ENCODE data around the gene PTDSS2.
A peak's percentile ranks its signal among the peaks of the same experiment; 100 is the strongest.
"Not testable (repeated sequence)": the region's sequence is repeated elsewhere in the genome, so short reads cannot be mapped to it uniquely, and the experiment has no call there.

Gene PTDSS2

DNA sequence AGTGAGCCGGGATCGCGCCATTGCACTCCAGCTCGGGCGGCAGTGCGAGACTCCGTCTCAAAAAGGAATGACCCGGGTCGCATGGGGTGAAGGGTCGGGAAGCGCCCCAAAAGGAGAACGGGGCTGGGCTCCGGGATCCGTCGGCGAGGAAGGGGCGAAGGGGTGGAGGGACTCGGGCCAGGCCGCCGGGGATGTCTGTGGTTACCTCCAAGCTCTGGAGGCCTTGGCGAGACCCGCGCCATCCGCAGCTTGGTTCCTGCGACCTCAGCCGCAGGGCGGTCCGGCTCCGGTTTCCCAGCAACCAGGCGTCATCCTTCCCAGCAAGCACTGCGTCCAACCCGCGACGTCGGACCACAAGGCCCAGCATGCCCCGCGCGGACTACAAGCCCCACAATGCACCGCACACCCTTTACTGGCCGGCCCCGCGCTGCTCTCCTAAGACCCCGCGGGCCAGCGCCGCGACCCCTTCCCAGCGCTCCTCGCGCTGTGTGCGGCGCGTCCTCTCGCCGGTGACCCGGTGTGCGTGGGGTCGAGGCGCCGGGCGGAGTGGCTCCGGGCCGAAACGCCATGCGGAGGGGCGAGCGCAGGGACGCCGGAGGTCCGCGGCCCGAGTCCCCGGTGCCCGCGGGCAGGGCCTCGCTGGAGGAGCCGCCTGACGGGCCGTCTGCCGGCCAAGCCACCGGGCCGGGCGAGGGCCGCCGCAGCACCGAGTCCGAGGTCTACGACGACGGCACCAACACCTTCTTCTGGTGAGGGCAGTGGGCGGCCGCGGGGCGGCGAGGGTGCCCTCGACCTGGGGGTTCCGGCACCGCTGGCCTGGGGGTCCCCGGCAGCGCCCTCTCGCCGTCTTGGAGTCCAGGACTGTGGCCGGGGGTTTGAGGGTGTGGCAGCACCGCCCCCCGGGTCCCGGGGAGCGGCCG is at the start of gene PTDSS2:
TSS of gene PTDSS2 (plus strand) at position 391 of the 920 bp plus-strand sequence. CDS start at position 568, 177 bp downstream.
- DNase-seq, result peak; percentile 92

DNA sequence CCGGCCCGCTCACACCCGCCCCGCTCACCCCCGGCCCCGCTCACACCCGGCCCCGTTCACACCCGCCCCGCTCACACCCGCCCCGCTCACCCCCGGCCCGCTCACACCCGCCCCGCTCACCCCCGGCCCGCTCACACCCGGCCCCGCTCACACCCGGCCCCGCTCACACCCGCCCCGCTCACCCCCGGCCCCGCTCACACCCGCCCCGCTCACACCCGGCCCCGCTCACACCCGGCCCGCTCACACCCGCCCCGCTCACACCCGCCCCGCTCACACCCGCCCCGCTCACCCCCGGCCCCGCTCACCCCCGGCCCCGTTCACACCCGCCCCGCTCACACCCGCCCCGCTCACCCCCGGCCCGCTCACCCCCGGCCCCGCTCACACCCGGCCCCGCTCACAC is 48.9 kb upstream of the PTDSS2 start:
- not testable (repeated sequence) for DNase-seq

DNA sequence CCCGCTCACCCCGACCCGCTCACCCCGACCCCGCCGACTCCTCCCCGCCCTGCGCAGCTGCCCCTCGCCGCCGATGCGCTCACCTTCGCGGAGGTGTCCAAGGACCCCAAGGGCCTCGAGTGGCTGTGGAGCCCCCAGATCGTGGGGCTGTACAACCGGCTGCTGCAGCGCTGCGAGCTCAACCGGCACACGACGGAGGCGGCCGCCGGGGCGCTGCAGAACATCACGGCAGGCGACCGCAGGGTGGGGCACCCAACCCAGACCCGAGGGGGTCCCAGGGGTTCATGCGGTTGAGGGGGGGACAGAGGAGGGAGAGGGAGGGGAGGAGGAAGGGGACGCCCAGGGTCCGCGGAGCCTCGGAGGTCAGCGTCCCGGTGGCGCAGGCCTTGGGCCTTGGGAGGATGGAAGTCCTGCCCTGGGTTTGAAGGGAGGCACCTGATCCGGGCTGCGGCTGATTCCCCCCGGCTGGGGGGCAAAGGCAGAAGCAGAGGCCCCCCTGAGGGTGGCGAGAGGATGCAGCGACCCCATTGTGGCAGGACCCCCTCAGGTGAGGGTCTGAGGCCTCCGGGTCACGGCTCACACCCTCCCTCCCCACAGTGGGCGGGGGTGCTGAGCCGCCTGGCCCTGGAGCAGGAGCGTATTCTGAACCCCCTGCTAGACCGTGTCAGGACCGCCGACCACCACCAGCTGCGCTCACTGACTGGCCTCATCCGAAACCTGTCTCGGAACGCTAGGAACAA is 46.9 kb upstream of the PTDSS2 start:
- no peak for DNase-seq

DNA sequence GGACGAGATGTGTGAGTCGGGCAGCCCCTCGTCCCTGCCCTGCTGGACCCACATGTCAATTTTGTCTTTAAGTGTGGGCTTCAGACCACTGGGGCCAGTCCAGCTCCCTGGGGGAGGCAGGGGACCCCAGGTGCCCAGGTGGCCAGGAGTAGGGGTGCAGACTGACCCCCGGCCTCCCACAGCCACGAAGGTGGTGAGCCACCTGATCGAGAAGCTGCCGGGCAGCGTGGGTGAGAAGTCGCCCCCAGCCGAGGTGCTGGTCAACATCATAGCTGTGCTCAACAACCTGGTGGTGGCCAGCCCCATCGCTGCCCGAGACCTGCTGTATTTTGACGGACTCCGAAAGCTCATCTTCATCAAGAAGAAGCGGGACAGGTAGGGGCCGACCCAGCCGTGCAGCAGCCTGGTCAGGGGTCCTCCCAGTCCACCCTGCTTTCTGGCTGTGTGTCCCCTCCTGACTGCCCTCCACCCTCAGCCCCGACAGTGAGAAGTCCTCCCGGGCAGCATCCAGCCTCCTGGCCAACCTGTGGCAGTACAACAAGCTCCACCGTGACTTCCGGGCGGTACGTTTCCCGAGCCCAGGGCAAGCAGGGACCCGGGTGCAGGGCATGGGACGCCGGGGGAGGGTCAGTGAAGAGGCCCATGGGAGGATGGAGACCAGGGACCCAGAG is 46.2 kb upstream of the PTDSS2 start:
- no peak for DNase-seq

DNA sequence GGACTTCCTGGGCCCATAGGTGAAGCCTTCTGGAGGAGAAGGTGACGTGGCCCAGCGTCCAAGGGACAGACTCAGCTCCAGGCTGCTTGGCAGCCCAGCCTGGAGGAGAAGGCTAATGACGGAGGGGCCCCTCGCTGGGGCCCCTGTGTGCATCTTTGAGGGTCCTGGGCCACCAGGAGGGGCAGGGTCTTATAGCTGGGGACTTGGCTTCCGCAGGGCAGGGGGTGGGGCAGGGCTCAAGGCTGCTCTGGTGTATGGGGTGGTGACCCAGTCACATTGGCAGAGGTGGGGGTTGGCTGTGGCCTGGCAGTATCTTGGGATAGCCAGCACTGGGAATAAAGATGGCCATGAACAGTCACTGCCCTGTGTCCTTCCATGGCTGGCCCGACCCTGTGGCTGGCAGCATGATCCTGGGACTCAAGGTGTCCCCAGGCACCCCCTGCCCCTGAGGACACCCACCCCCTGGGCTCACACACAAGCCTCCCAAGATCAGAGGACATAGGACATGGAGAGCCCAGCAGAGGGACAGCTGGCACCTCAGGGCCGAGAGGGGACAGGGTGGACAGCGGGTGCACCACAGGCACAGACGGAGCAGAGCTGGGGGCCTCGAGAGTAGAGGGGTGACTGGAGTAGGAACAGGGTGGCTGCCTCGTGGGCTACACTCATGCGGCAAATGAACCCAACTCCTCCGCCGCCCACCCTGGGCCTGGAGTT is 45.4 kb upstream of the PTDSS2 start:
- no peak for DNase-seq

DNA sequence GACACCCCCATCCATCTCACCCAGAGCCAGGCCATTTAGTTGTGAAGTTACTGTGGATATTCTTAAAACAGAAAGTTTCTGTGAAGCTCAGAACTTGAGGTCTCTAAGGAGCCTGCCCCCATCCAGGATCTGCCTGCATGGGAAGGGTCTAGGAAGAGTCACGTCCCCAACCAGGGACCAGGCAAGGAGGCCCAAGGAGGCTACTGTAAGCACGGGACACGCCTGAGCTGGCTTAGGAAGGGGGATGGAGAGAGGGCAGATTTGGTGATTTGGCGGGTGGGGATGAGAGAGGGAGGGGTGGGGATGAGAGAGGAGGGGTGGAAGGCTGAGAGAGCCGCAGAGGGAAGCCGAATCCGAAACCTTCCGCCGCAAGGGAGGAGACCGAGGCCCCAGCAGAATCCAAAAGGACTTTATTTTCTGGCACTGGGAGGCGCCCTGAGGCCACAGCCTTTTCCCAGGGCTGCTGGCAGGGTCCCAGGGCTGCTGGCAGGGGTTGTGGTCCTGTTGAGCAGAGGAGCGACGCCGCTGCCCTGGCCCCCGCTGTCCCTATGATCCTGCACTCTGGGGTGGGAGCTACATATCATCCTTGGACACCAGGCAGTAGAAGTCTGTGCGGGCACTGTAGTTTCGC is 44.6 kb upstream of the PTDSS2 start:
- DNase-seq, result no peak

DNA sequence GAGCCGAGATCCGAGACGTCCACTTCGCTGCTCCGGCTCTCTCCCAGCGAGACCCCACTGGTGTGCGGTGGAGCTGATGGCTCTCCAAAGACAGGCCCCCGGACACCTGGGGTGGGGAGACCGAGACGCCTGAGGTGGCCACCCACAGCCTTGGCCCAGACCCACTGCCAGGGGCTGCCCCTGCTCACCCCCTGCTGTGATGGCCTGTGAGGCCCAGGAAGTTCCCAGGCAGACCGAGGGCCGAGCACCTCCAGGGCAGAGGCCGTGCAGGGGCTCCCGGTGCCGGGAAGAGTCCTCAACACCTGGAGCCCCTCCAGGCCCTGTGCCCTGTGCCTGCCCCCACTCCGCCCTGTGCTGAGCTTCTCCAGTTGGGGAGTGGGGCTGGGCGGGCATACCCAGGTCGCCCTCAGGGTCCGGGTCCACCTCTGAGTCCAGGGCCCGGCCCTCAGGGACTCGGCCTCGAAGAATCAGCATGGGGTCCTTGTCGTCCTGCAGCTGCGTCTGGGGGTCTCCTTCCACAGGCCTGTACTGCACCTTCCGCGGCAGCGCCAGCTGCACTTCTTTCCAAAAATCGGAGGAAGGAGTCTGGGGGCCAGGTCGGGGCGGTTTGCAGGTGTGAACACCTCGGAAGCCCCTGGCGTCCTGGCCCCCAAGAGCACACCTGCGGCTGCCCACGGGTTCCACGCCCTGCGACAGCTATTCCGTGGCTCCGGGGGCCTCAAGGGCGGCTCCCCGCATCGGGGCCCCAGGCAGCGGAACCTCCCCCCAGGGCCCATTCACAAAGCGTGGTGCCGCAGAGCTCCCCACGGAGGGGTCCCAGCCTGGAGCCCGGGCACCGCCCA is 43.9 kb upstream of the PTDSS2 start:
- no peak for DNase-seq

DNA sequence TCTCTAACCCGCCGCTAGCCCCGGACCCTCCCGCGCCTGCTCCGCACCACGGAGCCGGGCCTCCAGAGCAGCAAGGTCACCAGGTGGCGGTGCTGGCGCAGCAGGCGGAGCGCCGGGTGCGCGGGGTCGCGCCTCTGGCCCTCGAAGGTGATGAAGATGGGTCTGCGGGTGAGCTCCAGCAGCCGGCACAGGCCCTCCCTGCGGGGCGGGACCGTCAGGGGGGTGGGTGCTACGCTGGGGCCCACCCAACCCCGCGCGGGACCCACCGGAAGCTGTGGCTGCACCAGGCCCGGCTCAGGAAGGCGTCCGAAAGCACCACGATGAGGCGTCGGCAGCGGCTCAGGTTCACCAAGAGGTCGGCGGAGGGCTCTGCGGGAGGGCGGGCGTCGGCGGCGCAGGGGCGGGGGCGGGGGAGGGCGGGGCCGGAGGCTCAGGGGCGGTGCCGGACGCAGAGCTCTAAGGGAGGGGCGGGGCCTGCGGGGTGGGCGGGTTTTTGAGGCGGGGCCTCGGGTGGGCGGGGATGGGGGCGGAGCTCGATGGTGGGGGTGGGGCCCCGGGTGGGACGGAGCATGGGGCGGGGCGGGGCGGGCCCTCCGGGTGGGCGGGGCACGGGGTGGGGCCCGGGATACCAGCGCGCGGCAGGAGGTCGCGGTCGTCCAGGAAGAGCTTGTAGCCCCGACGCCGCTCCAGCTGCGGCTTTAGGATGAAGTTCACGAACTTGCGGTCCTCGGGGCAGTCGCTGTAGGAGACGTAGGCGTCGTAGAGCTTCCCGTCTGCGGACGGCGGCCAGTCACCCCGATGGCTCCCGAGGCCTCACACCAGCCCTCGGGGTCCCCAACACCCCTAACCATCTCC is 43.1 kb upstream of the PTDSS2 start:
- DNase-seq, result peak; percentile 94

DNA sequence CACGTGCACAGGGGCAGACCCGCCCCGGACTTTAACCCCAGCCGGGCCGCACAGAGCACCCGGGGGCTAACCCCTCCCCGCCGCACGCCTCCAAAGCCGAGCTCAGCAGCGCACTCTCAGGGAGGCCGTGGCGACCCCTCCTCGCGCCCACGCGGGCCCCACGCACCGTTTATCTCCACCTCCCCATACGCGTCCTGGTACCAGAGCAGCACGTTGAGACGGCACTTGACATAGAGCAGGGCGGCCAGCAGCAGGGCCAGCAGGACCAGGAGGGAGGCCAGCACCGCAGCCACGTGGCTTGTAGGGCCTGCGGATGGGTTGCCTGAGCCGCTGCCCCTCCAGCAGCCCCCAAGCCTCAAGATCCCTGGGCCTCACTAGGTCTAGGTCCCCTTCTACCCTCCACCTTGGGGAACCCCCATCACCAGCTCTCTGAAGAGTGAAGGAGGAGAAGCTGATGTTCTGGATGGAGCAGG is 42.4 kb upstream of the PTDSS2 start:
- DNase-seq, result no peak

DNA sequence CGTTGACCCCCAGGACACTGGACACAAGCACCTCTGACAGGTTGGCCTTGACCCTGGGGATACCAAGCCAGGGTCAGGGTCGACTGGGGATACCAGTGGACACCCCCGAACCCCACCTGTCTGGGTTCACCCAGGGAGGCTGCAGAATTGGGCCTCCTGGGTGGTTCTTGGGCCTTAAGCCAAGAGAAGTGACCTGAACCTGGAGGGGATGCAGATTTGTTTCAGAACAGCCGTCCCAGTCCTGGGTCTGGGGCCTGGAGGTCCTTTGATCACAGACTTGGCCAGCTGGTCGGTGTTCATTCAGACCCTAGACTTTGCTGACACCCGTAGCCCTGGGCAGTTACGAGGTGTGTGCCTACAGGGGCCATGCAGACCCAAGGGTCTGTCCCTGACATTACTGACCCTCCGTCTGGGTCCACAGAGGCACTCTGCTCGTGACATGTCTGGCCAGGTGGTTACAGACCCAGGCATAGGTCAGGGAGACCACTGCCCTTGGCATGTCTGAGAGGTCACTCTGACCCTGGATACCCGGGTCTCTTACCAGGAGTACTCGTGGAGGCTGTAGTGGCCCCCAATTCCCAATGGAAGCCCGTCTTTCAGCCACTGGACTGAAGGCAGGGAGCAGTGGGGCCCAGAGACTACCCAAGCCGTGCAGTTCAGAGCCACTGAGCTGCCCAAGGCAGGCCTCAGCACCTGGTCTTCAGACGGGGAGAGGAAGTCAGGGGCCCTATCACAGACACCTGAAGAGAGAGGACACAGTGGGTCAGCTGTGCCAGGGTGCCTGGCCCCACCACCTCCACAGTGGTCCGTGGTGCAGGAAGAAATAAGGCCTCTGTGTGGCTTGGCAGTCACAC is 41.7 kb upstream of the PTDSS2 start:
- DNase-seq, result no peak

DNA sequence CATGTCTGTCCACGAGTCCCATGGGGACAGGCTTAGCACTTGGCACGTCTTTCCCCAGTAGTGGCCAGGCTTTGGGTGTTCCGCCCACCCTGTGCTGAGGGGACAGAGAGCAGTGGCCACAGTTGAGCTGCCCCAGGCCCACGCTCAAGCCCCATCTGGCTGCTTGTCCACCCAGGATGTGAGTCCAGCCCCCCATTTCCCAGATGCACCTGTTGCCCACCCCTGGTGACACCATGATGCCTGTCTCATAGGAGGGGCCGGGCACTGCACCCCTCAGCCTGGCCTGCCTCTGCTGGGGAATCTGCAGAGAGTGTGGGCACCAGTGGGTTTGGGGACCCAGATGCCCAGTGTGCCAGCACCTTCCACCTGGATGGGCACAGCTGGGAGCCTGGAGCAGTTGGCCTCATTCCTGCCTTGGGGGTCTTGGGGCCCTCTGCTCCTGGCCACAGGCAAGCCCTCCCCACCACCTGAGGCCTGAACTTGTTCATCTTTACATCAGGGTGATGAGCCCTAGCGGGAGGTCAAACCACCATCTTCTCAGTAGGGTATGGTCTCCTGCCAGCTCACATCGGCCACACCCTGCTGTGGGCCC is 41.0 kb upstream of the PTDSS2 start:
- DNase-seq, result no peak

DNA sequence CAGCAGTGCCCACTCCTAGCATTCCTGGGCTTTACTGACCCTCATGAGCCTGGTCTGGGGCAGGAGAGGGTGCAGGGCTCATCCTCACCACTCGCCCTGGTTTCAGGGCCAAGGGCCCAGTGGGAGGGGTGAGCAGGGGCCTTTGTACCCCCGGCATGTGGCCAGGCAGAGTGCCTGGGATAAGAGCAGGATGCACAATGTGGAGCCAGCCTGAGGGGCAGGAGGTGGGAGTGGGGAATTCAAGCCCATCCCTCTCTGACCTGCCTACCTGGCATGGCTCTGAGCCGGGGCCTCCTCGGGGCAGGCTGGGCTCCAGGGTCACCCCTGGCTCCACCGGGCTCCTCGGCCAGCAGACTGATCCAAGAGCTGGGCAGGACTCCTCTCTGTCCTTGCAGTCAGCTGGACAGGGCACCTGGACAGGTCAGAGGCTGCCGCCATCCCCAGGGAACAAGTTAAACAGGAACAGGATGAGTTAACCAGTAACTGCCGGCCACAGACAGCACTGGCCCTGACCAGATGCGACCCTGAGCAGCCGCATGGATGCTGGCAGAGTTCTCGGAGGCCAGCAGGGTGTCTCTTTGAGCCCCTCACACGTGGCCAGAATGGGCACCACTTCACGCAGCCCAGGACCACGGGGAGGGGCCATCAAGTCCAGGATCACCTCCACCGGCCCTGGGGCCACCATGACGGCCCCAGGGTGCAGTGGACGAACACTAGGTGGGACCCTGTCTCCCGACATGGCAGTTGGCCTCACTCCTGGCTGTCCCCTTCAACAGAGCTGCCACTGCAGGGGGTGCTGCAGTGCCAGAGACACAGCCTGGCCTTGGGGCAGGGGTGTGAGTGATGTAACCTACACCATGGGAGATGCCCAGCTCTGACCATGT is 40.2 kb upstream of the PTDSS2 start:
- no peak for DNase-seq

DNA sequence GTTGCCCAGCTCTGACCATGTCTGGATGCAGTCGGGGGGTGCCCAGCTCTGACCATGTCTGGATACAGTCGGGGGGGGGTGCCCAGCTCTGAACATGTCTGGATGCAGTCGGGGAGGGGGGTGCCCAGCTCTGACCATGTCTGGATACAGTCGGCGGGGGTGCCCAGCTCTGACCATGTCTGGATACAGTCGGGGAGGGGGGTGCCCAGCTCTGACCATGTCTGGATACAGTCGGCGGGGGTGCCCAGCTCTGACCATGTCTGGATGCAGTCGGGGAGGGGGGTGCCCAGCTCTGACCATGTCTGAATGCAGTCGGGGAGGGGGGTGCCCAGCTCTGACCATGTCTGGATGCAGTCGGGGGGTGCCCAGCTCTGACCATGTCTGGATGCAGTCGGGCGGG is 39.4 kb upstream of the PTDSS2 start:
- DNase-seq, result not testable (repeated sequence)

DNA sequence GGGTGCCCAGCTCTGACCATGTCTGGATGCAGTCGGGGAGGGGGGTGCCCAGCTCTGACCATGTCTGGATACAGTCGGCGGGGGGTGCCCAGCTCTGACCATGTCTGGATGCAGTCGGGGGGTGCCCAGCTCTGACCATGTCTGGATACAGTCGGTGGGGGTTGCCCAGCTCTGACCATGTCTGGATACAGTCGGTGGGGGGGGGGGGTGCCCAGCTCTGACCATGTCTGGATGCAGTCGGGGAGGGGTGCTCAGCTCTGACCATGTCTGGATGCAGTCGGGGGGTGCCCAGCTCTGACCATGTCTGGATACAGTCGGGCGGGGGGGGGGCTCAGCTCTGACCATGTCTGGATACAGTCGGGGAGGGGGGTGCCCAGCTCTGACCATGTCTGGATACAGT is 38.6 kb upstream of the PTDSS2 start:
- DNase-seq, result not testable (repeated sequence)

DNA sequence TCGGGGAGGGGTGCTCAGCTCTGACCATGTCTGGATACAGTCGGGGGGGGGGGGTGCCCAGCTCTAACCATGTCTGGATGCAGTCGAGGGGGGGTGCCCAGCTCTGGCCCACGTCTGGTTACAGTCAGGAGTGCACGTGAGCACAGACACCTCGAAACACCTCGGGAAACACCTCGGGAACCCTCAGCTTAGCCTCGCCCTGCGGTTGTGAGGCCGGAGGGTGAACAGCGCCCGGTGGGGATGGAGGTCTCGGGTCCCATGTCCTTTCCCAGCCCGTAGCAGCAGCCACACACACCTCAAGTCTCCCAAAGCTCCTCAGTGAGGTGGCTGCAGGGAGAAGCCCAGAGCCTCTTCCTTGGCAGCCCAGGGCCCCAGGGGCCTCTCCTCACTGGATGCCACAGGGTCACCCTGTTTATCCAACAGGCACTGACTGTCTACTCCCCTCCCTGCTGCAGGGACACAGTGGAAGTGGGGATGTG is 37.4 kb upstream of the PTDSS2 start:
- no peak for DNase-seq

DNA sequence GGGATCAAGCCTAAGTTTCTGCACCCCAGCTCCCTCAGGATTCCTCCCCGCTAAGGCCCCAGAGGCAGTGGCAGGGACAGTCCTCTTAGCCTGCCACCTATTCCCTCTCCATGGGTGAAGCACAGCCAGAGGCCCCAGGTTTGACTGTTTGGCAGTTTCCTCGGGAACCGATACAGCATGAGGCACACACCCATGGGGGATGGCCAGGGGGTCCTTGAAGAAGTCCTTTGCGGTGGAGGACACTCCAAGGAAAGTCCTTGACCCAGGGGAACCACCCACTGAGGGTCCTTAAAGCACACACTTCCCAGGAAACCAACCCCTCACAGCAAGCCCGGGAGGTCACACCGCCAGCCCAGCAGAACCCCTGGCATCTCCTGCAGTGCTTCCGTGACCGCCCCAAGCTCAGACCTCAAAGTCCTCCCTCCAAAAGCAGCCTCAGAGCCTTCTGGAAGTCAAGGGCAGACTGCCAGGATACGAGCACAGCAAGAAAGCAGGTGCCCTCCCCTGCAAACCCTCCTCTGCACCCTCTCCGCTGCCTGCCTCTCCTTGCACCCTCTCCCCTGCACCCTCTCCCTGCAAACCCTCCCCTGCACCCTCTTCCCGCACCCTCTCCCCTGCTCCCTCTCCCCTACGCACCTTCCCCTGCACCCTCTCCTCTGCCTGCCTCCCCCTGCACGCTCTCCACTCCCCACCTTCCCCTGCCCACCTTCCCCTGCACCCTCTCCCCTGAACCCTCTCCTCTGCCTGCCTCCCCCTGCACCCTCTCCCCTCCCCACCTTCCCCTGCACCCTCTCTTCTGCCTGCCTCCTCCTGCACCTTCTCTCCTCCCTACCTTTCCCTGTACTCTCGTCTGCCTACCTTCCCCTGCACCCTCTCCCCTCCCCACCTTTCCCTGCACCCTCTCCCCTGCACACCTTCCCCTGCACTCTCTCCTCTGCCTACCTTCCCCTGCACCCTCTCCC is 36.7 kb upstream of the PTDSS2 start:
- no peak for DNase-seq

Data from CD4-positive, alpha-beta T cell treated with Interleukin-4 for 4 hours (primary cell).